Endothelial cell of hepatic sinusoid (primary cell): Measurements from ENCODE around the gene PCBD1.

ENCODE experiments used
- in situ Hi-C: cut with HindIII; loops from 2 replicates; pipeline ENCODE4 v1.10.0; 2017; ENCODE audit warnings: low sequenced_read_pairs

The PCBD1 gene

GRCh38 chr10:70918851-70919530 lies 30.6 kb upstream of the PCBD1 start:
- in situ Hi-C loops = no loop called here

- in situ Hi-C loops = no loop called here
Observed at GRCh38 chr10:70917635-70918034, 29.3 kb upstream of the PCBD1 start.

- in situ Hi-C loops = no loop called here
Observed at GRCh38 chr10:70917226-70917625, 28.9 kb upstream of the PCBD1 start.

- in situ Hi-C loops = no loop called here
Observed at GRCh38 chr10:70916241-70916640, 27.9 kb upstream of the PCBD1 start.

GRCh38 chr10:70915806-70916205 lies 27.4 kb upstream of the PCBD1 start:
- in situ Hi-C loops = no loop called here

- in situ Hi-C loops = no loop called here
Observed at GRCh38 chr10:70915206-70915605, 26.8 kb upstream of the PCBD1 start.

GRCh38 chr10:70914316-70914864 lies 26.0 kb upstream of the PCBD1 start:
- in situ Hi-C loops = no loop called here

GRCh38 chr10:70913893-70914240 lies 25.5 kb upstream of the PCBD1 start:
- in situ Hi-C loops = no loop called here

GRCh38 chr10:70913191-70913892 lies 25.0 kb upstream of the PCBD1 start:
- in situ Hi-C loops = no loop called here

- in situ Hi-C loops = no loop called here
Observed at GRCh38 chr10:70912556-70912955, 24.2 kb upstream of the PCBD1 start.

GRCh38 chr10:70911386-70911785 lies 23.0 kb upstream of the PCBD1 start:
- in situ Hi-C loops = no loop called here

- in situ Hi-C loops = no loop called here
Observed at GRCh38 chr10:70910486-70911341, 22.3 kb upstream of the PCBD1 start.

- in situ Hi-C loops = no loop called here
Observed at GRCh38 chr10:70909326-70909935, 21.1 kb upstream of the PCBD1 start.

GRCh38 chr10:70908406-70909296 lies 20.3 kb upstream of the PCBD1 start:
- in situ Hi-C loops = no loop called here

- in situ Hi-C loops = no loop called here
Observed at GRCh38 chr10:70907637-70908405, 19.5 kb upstream of the PCBD1 start.

GRCh38 chr10:70906953-70907636 lies 18.7 kb upstream of the PCBD1 start:
- in situ Hi-C loops = no loop called here

- in situ Hi-C loops = no loop called here
Observed at GRCh38 chr10:70906031-70906783, 17.8 kb upstream of the PCBD1 start.
